DMS53 treated with DMSO at 0.1 percent for 48 hours (cell line): ENCODE results near the gene LRRC57.
A peak's percentile ranks its signal among the peaks of the same experiment; 100 is the strongest.

ENCODE experiments used
- DNase-seq: peaks from one replicate; lab custom pipeline; 2025; ENCODE audit not compliant: unreplicated experiment; lab: John Stamatoyannopoulos, UW

Gene LRRC57

GRCh38 chr15:42493679-42494078, 54.9 kb downstream of the LRRC57 start:
- no peak for DNase-seq

GRCh38 chr15:42491539-42492225, 56.9 kb downstream of the LRRC57 start:
- no peak for DNase-seq

GRCh38 chr15:42490671-42491538, 57.7 kb downstream of the LRRC57 start, which contains the start of gene ZNF106:
ZNF106 (minus strand) TSS chr15:42491141; CDS start chr15:42472289, 18,852 bp downstream.
- DNase-seq: peak; percentile 73

GRCh38 chr15:42490291-42490670, 58.3 kb downstream of the LRRC57 start:
- no peak for DNase-seq
